ENCODE measurements around the gene ANKRD13B. TPM values are rescaled to one million over a fixed set of nuclear protein-coding genes. Genes with fewer than 3 reads are reported as not detected.
"Not testable (repeated sequence)": the region's sequence is repeated elsewhere in the genome, so short reads cannot be mapped to it uniquely, and the experiment has no call there.

The ANKRD13B gene
- total RNA-seq, 1 donor from 2014 or later = 36.1 TPM

DNA sequence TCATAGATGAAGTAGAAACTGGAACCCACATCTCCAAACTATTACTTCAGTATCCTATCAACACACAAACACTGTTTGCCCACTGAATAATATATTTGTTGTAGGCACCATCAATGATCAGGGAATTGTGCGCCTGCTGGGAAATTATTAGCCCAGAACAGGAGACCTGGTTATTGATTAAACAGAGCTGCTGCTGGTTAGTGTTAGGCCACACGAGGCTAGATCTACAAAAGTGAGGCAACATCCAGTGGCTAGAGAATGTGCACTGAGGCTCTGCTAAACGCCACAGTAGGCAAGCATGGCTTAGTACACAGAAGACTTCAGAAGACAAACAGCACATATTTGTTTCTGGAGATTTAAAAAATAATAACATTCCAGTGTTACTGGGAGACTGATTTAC lies 37.1 kb upstream of the ANKRD13B start:
- no peak for DNase-seq (ENCODE audit: extremely low spot score, unreplicated experiment)
- Mint-ChIP-seq H3K27ac (ENCODE audit: unreplicated experiment) (no peak overlapping the region), H3K36me3 (ENCODE audit: unreplicated experiment) (no peaks in the 10 kb centered on the region), H3K27me3 (ENCODE audit: unreplicated experiment) (no peaks in the 10 kb centered on the region), H3K4me1 (ENCODE audit: unreplicated experiment) (no peaks in the 10 kb centered on the region), H3K4me3 (ENCODE audit: unreplicated experiment) (no peak overlapping the region), H3K9me3 (ENCODE audit: unreplicated experiment) (no peaks in the 10 kb centered on the region)
- TF ChIP-seq, protein P1, sequence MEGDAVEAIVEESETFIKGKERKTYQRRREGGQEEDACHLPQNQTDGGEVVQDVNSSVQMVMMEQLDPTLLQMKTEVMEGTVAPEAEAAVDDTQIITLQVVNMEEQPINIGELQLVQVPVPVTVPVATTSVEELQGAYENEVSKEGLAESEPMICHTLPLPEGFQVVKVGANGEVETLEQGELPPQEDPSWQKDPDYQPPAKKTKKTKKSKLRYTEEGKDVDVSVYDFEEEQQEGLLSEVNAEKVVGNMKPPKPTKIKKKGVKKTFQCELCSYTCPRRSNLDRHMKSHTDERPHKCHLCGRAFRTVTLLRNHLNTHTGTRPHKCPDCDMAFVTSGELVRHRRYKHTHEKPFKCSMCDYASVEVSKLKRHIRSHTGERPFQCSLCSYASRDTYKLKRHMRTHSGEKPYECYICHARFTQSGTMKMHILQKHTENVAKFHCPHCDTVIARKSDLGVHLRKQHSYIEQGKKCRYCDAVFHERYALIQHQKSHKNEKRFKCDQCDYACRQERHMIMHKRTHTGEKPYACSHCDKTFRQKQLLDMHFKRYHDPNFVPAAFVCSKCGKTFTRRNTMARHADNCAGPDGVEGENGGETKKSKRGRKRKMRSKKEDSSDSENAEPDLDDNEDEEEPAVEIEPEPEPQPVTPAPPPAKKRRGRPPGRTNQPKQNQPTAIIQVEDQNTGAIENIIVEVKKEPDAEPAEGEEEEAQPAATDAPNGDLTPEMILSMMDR (IDR thresholded peaks at IDR 0.05) = no peak

DNA sequence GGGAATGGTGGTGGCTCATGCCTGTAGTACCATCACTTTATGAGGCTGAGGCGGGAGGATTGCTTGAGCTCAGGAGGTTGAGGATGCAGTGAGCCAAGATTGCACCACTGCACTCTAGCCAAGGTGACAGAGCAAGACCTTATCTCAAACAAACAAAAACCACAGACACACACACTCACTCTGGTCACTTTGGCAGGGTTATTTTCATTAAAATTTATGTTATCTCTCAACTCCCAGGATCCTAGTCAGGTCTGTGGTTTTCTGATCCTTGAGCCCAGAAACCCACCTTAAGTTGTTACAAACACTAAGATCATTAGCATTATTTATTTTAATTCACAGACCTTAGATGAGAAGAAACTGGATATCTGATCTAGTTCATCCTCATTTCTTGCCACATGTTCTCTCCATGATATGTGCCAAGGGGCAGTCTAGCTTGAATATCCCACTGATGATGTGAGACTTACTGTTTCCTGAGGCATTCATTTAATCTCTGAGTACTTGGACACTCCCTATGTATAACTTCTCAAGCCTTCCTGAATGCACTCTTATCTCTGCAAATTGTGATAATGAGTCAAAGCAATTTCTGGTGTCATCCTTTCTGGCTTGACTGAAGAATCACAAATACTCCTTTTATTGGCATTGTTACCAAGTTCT lies 35.7 kb upstream of the ANKRD13B start:
- DNase-seq (ENCODE audit: extremely low spot score, unreplicated experiment) = no peak
- Mint-ChIP-seq H3K36me3 (ENCODE audit: unreplicated experiment) (no peaks in the 10 kb centered on the region), H3K9me3 (ENCODE audit: unreplicated experiment) (no peaks in the 10 kb centered on the region), H3K27ac (ENCODE audit: unreplicated experiment) (no peak overlapping the region), H3K27me3 (ENCODE audit: unreplicated experiment) (no peaks in the 10 kb centered on the region), H3K4me3 (ENCODE audit: unreplicated experiment) (no peak overlapping the region), H3K4me1 (ENCODE audit: unreplicated experiment) (no peaks in the 10 kb centered on the region)
- TF ChIP-seq, protein P1 (IDR thresholded peaks at IDR 0.05) = no peak

GRCh38 chr17:29557739-29558116 lies 35.2 kb upstream of the ANKRD13B start:
- H3K4me1 Mint-ChIP-seq (ENCODE audit: unreplicated experiment) = no peaks in the 10 kb centered on the region
- TF ChIP-seq, protein P1 (IDR thresholded peaks at IDR 0.05) = no peak
- no peaks in the 10 kb centered on the region for H3K9me3 Mint-ChIP-seq (ENCODE audit: unreplicated experiment)
- no peaks in the 10 kb centered on the region for H3K27me3 Mint-ChIP-seq (ENCODE audit: unreplicated experiment)
- no peak overlapping the region for H3K27ac Mint-ChIP-seq (ENCODE audit: unreplicated experiment)
- H3K4me3 Mint-ChIP-seq (ENCODE audit: unreplicated experiment) = no peak overlapping the region
- DNase-seq (ENCODE audit: extremely low spot score, unreplicated experiment) = no peak
- H3K36me3 Mint-ChIP-seq (ENCODE audit: unreplicated experiment) = peaks cover 3% of the 10 kb centered on the region

DNA sequence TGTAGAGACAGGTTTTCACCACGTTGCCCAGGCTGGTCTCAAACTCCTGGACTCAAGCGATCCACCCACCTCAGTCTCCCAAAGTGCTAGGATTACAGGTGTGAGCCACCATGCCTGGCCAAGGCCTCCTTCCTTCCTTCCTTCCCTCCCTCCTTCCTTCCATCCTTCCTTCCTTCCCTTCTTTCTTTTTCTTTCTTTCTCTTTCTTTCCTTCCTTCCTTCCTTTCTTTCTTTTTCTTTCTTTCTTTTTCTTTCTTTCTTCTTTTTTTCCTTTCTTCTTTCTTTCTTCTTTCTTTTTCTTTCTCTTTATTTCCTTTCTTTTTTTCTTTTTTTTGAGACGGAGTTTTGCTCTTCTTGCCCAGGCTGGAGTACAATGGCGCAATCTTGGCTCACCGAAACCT lies 34.8 kb upstream of the ANKRD13B start:
- H3K9me3 Mint-ChIP-seq (ENCODE audit: unreplicated experiment); H3K4me3 Mint-ChIP-seq (ENCODE audit: unreplicated experiment); H3K36me3 Mint-ChIP-seq (ENCODE audit: unreplicated experiment); H3K4me1 Mint-ChIP-seq (ENCODE audit: unreplicated experiment); DNase-seq (ENCODE audit: extremely low spot score, unreplicated experiment); H3K27me3 Mint-ChIP-seq (ENCODE audit: unreplicated experiment); H3K27ac Mint-ChIP-seq (ENCODE audit: unreplicated experiment): not testable (repeated sequence)

- Mint-ChIP-seq H3K36me3 (ENCODE audit: unreplicated experiment) (peaks cover 3% of the 10 kb centered on the region), H3K27me3 (ENCODE audit: unreplicated experiment) (no peaks in the 10 kb centered on the region), H3K9me3 (ENCODE audit: unreplicated experiment) (no peaks in the 10 kb centered on the region), H3K4me1 (ENCODE audit: unreplicated experiment) (no peaks in the 10 kb centered on the region), H3K4me3 (ENCODE audit: unreplicated experiment) (no peak overlapping the region), H3K27ac (ENCODE audit: unreplicated experiment) (no peak overlapping the region)
- DNase-seq (ENCODE audit: extremely low spot score, unreplicated experiment) = no peak
- TF ChIP-seq, protein P1 (IDR thresholded peaks at IDR 0.05) = no peak
Measured at GRCh38 chr17:29559640-29560039, 33.3 kb upstream of the ANKRD13B start.

GRCh38 chr17:29560316-29560715 lies 32.6 kb upstream of the ANKRD13B start:
- Mint-ChIP-seq H3K27ac (ENCODE audit: unreplicated experiment) (no peak overlapping the region), H3K4me1 (ENCODE audit: unreplicated experiment) (no peaks in the 10 kb centered on the region), H3K9me3 (ENCODE audit: unreplicated experiment) (no peaks in the 10 kb centered on the region), H3K27me3 (ENCODE audit: unreplicated experiment) (no peaks in the 10 kb centered on the region), H3K4me3 (ENCODE audit: unreplicated experiment) (no peak overlapping the region), H3K36me3 (ENCODE audit: unreplicated experiment) (peaks cover 3% of the 10 kb centered on the region)
- DNase-seq (ENCODE audit: extremely low spot score, unreplicated experiment) = no peak
- TF ChIP-seq, protein P1 (IDR thresholded peaks at IDR 0.05) = no peak
